ENCODE data around the gene MGAT5.

The MGAT5 gene

GRCh38 chr2:134253804-134254203 lies at the start of gene MGAT5:
MGAT5 (plus strand) TSS chr2:134254072; CDS start chr2:134254404, 332 bp downstream.
- Histone ChIP-seq H3K4me2 (ENCODE audit: low read length) (peak within 1 kb of the TSS; percentile 77), H3K27me3 (ENCODE audit: insufficient read depth, low read length) (no peaks in the 10 kb centered on the region), H3K9ac (ENCODE audit: low read length) (peak within 1 kb of the TSS; percentile 69), H3K4me3 (ENCODE audit: low read depth, low read length, poor library complexity, severe bottlenecking) (peak within 1 kb of the TSS; percentile 68), H3K27ac (ENCODE audit: low read depth, low read length, poor library complexity, severe bottlenecking) (peak within 1 kb of the TSS; percentile 98), H4K20me1 (ENCODE audit: insufficient read depth, low read length) (no peaks in the 10 kb centered on the region), H3K9me3 (ENCODE audit: low read length) (no peaks in the 10 kb centered on the region), H3K9me2 (ENCODE audit: low read depth, low read length) (no peaks in the 10 kb centered on the region), H3F3A (ENCODE audit: insufficient read depth, low read length) (no peaks in the 10 kb centered on the region), H3K79me2 (ENCODE audit: insufficient read depth, low read length) (peaks cover 50% of the 10 kb centered on the region), H2AFZ (ENCODE audit: low read length) (no peak within 1 kb of the TSS), H3K36me3 (ENCODE audit: insufficient read depth, low read length) (peaks cover 5% of the 10 kb centered on the region; the same call in 1 of the 2 replicates), H3K4me1 (ENCODE audit: insufficient read depth, low read length, severe bottlenecking) (peaks cover 98% of the 10 kb centered on the region)
- no peak for TF ChIP-seq EZH2 (IDR thresholded peaks at IDR 0.05; ENCODE audit: borderline replicate concordance, low read length)
- TF ChIP-seq, protein P1, sequence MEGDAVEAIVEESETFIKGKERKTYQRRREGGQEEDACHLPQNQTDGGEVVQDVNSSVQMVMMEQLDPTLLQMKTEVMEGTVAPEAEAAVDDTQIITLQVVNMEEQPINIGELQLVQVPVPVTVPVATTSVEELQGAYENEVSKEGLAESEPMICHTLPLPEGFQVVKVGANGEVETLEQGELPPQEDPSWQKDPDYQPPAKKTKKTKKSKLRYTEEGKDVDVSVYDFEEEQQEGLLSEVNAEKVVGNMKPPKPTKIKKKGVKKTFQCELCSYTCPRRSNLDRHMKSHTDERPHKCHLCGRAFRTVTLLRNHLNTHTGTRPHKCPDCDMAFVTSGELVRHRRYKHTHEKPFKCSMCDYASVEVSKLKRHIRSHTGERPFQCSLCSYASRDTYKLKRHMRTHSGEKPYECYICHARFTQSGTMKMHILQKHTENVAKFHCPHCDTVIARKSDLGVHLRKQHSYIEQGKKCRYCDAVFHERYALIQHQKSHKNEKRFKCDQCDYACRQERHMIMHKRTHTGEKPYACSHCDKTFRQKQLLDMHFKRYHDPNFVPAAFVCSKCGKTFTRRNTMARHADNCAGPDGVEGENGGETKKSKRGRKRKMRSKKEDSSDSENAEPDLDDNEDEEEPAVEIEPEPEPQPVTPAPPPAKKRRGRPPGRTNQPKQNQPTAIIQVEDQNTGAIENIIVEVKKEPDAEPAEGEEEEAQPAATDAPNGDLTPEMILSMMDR (IDR thresholded peaks at IDR 0.05; ENCODE audit: low read length) = no peak

- H3K79me2 ChIP-seq (ENCODE audit: insufficient read depth, low read length) = peaks cover 10% of the 10 kb centered on the region; the same call in 1 of the 2 replicates
- no peak overlapping the region for H3K9ac ChIP-seq (ENCODE audit: low read length)
- H3K4me2 ChIP-seq (ENCODE audit: low read length) = no peak overlapping the region
- peaks cover 14% of the 10 kb centered on the region for H3K4me1 ChIP-seq (ENCODE audit: insufficient read depth, low read length, severe bottlenecking)
- H3K9me2 ChIP-seq (ENCODE audit: low read depth, low read length) = no peaks in the 10 kb centered on the region
- no peaks in the 10 kb centered on the region for H3K27me3 ChIP-seq (ENCODE audit: insufficient read depth, low read length)
- 0 out of 2 replicates have a peak, but pooled peaks cover 7% of the 10 kb centered on the region for H3F3A ChIP-seq (ENCODE audit: insufficient read depth, low read length)
- no peaks in the 10 kb centered on the region for H3K9me3 ChIP-seq (ENCODE audit: low read length)
- H3K4me3 ChIP-seq (ENCODE audit: low read depth, low read length, poor library complexity, severe bottlenecking) = no peak overlapping the region
- no peaks in the 10 kb centered on the region for H3K36me3 ChIP-seq (ENCODE audit: insufficient read depth, low read length)
- H4K20me1 ChIP-seq (ENCODE audit: insufficient read depth, low read length) = no peaks in the 10 kb centered on the region
- no peak overlapping the region for H2AFZ ChIP-seq (ENCODE audit: low read length)
- TF ChIP-seq EZH2 (IDR thresholded peaks at IDR 0.05; ENCODE audit: borderline replicate concordance, low read length) = no peak
- TF ChIP-seq, protein P1 (IDR thresholded peaks at IDR 0.05; ENCODE audit: low read length) = no peak
- no peak overlapping the region for H3K27ac ChIP-seq (ENCODE audit: low read depth, low read length, poor library complexity, severe bottlenecking)
Measured at GRCh38 chr2:134205087-134205486, 48.8 kb upstream of the MGAT5 start.

DNA sequence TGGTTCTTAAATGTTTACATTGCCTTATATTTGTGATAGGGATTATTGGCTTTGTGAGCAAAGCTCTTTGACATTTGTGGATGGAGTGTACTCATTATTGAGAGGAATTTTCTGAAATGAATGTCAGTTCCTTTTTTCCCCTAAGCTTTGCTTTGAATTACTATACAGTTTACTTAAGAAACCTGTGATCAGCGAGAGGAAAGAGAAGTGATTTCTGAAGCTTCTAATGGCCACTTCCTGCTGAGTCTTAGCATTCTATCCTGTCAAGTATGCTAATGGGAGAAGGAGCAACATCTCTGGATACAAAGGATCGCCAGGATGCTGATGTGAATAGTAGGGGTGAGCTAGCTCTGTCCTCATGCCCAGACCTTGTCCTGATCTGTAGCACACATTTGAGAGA lies 47.8 kb upstream of the MGAT5 start:
- TF ChIP-seq, protein P1 (IDR thresholded peaks at IDR 0.05; ENCODE audit: low read length) = no peak
- TF ChIP-seq EZH2 (IDR thresholded peaks at IDR 0.05; ENCODE audit: borderline replicate concordance, low read length) = no peak
- no peaks in the 10 kb centered on the region for H3K9me2 ChIP-seq (ENCODE audit: low read depth, low read length)
- H4K20me1 ChIP-seq (ENCODE audit: insufficient read depth, low read length) = no peaks in the 10 kb centered on the region
- 0 out of 2 replicates have a peak, but pooled peaks cover 7% of the 10 kb centered on the region for H3F3A ChIP-seq (ENCODE audit: insufficient read depth, low read length)
- H2AFZ ChIP-seq (ENCODE audit: low read length) = no peak overlapping the region
- H3K27ac ChIP-seq (ENCODE audit: low read depth, low read length, poor library complexity, severe bottlenecking) = peak overlapping the region; percentile 29
- H3K4me3 ChIP-seq (ENCODE audit: low read depth, low read length, poor library complexity, severe bottlenecking) = no peak overlapping the region
- no peaks in the 10 kb centered on the region for H3K9me3 ChIP-seq (ENCODE audit: low read length)
- H3K36me3 ChIP-seq (ENCODE audit: insufficient read depth, low read length) = no peaks in the 10 kb centered on the region
- no peak overlapping the region for H3K4me2 ChIP-seq (ENCODE audit: low read length)
- H3K27me3 ChIP-seq (ENCODE audit: insufficient read depth, low read length) = no peaks in the 10 kb centered on the region
- H3K4me1 ChIP-seq (ENCODE audit: insufficient read depth, low read length, severe bottlenecking) = peaks cover 14% of the 10 kb centered on the region
- H3K79me2 ChIP-seq (ENCODE audit: insufficient read depth, low read length) = peaks cover 10% of the 10 kb centered on the region; the same call in 1 of the 2 replicates
- no peak overlapping the region for H3K9ac ChIP-seq (ENCODE audit: low read length)
